Measurements from ENCODE around the gene GFI1. TPM values are rescaled to one million over a fixed set of nuclear protein-coding genes. Genes with fewer than 3 reads are reported as not detected.
A peak's percentile ranks its signal among the peaks of the same experiment; 100 is the strongest.
"Not testable (repeated sequence)": the region's sequence is repeated elsewhere in the genome, so short reads cannot be mapped to it uniquely, and the experiment has no call there.

The GFI1 gene
- 1 to 10 TPM in 1 of 2 donors, under 1 TPM in 1; 0.71 to 2.4 TPM for total RNA-seq

DNA sequence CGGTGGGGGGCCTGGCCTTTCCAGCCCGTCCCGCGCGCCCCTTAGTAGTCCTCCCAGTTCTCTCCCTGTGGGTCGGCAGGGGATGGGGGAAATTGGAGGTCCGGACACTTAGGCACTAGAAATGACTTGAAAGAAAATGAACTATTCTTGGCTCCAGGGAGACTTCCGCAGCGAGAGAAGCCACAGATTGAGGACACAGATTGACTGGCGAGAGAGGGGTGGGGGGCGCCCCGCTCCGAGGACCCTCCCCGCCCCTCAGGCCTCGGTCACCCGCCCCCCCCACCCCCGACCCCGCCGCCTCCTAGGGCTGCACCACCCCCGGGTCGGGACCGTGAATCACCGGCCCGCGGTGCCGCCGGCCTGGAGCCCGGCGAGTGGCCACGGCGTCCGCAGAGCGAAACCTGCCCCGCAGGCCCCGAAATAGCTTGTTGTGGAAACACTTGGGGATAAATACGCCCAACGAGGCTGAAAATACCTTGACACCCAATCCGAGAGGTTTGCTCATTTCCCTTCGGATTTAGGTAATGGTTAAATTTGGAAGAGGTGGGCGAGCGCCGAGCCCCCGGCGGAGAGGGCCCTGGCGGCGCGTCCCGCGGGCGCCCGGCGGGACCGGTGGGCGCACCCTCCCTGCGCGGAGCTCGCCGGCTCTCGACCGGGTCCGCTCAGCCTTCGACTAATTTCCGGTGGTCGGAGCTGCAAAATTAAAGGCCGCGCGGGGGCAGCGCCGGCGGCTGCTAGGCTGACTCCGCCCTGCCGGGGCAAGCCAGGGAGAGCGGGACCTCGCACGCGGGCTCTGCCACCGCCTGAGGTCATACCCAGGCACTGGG, at the start of gene GFI1:
TSS of gene GFI1 (minus strand) at position 675 of the 827 bp plus-strand sequence. CDS start 3,438 bp downstream, outside the sequence.
- Histone ChIP-seq H3K27me3 (replicated peaks; ENCODE audit: insufficient read depth) (no peaks in the 10 kb centered on the region), H3K9me3 (no peaks in the 10 kb centered on the region), H3K36me3 (no peaks in the 10 kb centered on the region), H3K4me3 (peak within 1 kb of the TSS; percentile 72), H3K27ac (no peak within 1 kb of the TSS), H3K4me1 (ENCODE audit: control insufficient read depth in 1 of 2, low read depth in 2 of 2) (peaks cover 41 to 53% of the 10 kb centered on the region in 2 donors)
- TF ChIP-seq CTCF (IDR thresholded peaks at IDR 0.05): no peak
- no peak for ATAC-seq (ENCODE audit: insufficient number of reproducible peaks, low FRiP score, low read depth)
- no peak for DNase-seq (ENCODE audit: low spot score)

DNA sequence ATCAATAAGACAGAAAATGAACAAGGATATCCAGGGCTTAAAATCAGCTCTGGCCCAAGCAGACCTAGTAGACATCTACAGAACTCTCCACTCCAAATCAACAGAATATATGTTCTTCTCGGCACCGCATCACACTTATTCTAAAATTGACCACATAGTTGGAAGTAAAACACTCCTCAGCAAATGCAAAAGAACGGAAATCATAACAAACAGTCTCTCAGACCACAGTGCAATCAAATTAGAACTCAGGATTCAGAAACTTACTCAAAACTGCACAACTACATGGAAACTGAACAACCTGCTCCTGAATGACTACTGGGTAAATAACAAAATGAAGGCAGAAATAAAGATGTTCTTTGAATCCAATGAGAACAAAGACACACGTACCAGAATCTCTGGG, 45.6 kb upstream of the GFI1 start:
- H3K4me1 ChIP-seq (ENCODE audit: control insufficient read depth in 1 of 2, low read depth in 2 of 2); H3K27me3 ChIP-seq (replicated peaks; ENCODE audit: insufficient read depth); H3K36me3 ChIP-seq; H3K4me3 ChIP-seq; H3K27ac ChIP-seq; H3K9me3 ChIP-seq; DNase-seq (ENCODE audit: low spot score); ATAC-seq (ENCODE audit: insufficient number of reproducible peaks, low FRiP score, low read depth): not testable (repeated sequence)

GRCh38 chr1:92531939-92532338, 45.2 kb upstream of the GFI1 start:
- not testable (repeated sequence) for ATAC-seq (ENCODE audit: insufficient number of reproducible peaks, low FRiP score, low read depth); H3K4me3 ChIP-seq; H3K27ac ChIP-seq; H3K9me3 ChIP-seq; H3K4me1 ChIP-seq (ENCODE audit: control insufficient read depth in 1 of 2, low read depth in 2 of 2); H3K27me3 ChIP-seq (replicated peaks; ENCODE audit: insufficient read depth); H3K36me3 ChIP-seq; DNase-seq (ENCODE audit: low spot score)

DNA sequence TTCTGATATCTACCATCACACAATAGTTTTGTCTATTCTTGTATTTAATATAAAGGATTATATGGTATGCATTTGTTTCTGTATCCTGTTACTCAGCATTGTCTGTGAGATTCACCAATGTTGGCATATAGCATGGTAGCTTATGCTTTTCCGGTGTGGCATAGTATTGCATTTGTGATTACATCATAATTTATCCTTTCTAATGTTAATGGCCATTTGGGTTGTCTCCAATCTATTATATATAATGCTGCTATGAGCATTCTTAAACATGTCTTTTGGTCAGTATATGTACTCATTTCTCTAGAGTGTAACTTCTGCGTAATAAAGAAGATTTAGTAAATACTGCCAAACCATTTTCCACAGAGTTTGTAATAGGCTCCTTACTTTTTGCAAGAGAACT, 40.9 kb upstream of the GFI1 start:
- no peak for TF ChIP-seq CTCF (IDR thresholded peaks at IDR 0.05)

GRCh38 chr1:92524944-92525590, 38.3 kb upstream of the GFI1 start:
- not testable (repeated sequence) for H3K9me3 ChIP-seq; DNase-seq (ENCODE audit: low spot score); H3K36me3 ChIP-seq; H3K4me3 ChIP-seq; H3K4me1 ChIP-seq (ENCODE audit: control insufficient read depth in 1 of 2, low read depth in 2 of 2); ATAC-seq (ENCODE audit: insufficient number of reproducible peaks, low FRiP score, low read depth); H3K27ac ChIP-seq; H3K27me3 ChIP-seq (replicated peaks; ENCODE audit: insufficient read depth)

More for the DNA sequence above, 40.9 kb upstream of the GFI1 start:
- Histone ChIP-seq H3K36me3 (no peaks in the 10 kb centered on the region), H3K4me1 (ENCODE audit: control insufficient read depth in 1 of 2, low read depth in 2 of 2) (no peaks in the 10 kb centered on the region), H3K4me3 (no peak overlapping the region), H3K27me3 (replicated peaks; ENCODE audit: insufficient read depth) (no peaks in the 10 kb centered on the region), H3K27ac (no peak overlapping the region), H3K9me3 (no peaks in the 10 kb centered on the region)
- ATAC-seq (ENCODE audit: insufficient number of reproducible peaks, low FRiP score, low read depth) (no peak), DNase-seq (ENCODE audit: low spot score) (no peak)

DNA sequence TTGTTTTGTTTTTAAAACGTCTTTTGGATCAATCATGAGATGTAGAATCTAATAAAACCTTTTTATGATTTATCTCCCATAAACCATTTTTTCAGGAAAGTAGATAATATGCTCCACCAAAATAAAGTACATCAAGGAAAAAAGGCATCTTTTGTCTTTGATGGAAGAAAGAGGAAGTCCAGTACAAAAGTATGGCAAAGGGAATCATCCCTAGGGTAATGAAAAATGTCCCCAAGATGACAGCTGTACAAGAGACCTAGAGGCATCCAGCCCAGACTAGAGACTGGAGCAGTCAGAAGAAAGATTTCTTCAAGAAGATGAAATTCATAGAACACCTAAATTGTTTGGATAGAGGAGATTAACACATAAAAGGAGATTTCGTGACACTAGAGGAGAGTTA, 32.3 kb upstream of the GFI1 start:
- H3K27ac ChIP-seq: no peak overlapping the region
- no peaks in the 10 kb centered on the region for H3K9me3 ChIP-seq
- H3K4me3 ChIP-seq: no peak overlapping the region
- no peaks in the 10 kb centered on the region for H3K27me3 ChIP-seq (replicated peaks; ENCODE audit: insufficient read depth)
- no peak for TF ChIP-seq CTCF (IDR thresholded peaks at IDR 0.05)
- DNase-seq (ENCODE audit: low spot score): no peak
- no peaks in the 10 kb centered on the region for H3K4me1 ChIP-seq (ENCODE audit: control insufficient read depth in 1 of 2, low read depth in 2 of 2)
- H3K36me3 ChIP-seq: peaks cover 5% of the 10 kb centered on the region
- no peak for ATAC-seq (ENCODE audit: insufficient number of reproducible peaks, low FRiP score, low read depth)

All from thoracic aorta (tissue), 2 donors.